Thoracic aorta (tissue), 2 donors: ENCODE results near the gene PIGK. TPM values are rescaled to one million over a fixed set of nuclear protein-coding genes. Genes with fewer than 3 reads are reported as not detected.

Experiments
- ATAC-seq: fragments of 150-250 bp; one replicate; pipeline ENCODE4 v1.8.0; 2017; ENCODE audit warnings: low read depth; ENCODE audit not compliant: insufficient number of reproducible peaks, low FRiP score
- DNase-seq: peaks from one replicate; pipeline ENCODE4 v3.0.0-alpha.2; 2020; ENCODE audit warnings: low spot score
- H3K27ac ChIP-seq, 2 donors: fragments of 200-600 bp; sonication (generic); 1 replicate in 1 of 2; 2 replicates in 1 of 2; pipeline ENCODE4 v1.5.1; 2016; ENCODE audit warnings: mild to moderate bottlenecking in 2 of 2, moderate library complexity in 2 of 2
- H3K27me3 ChIP-seq: fragments of 200-600 bp; sonication (generic); replicated peaks from 2 replicates; pipeline ENCODE4 v1.6.0; 2016; ENCODE audit warnings: mild to moderate bottlenecking; ENCODE audit not compliant: insufficient read depth
- H3K36me3 ChIP-seq: fragments of 200-600 bp; sonication (generic); one replicate; pipeline ENCODE4 v1.5.1; 2016
- H3K4me1 ChIP-seq, 2 donors: fragments of 200-600 bp; sonication (generic); 1 replicate in 1 of 2; 2 replicates in 1 of 2; pipeline versions ENCODE4 v1.5.1 to v1.6.0; 2016; ENCODE audit warnings: low read depth in 2 of 2, mild to moderate bottlenecking in 1 of 2; ENCODE audit not compliant: control insufficient read depth in 1 of 2
- H3K4me3 ChIP-seq: fragments of 200-600 bp; sonication (generic); 2 replicates; pipeline ENCODE4 v1.5.1; 2016; ENCODE audit warnings: mild to moderate bottlenecking
- H3K9me3 ChIP-seq: fragments of 200-600 bp; sonication (generic); 2 replicates; pipeline ENCODE4 v1.5.1; 2016
- CTCF ChIP-seq: fragments of 200-600 bp; sonication (generic); IDR thresholded peaks from one replicate; pipeline ENCODE4 v1.5.1; 2019; ENCODE audit warnings: antibody characterized with exemption
- total RNA-seq, 2 donors: library from RNA; depleted of rRNA; stranded (reverse); fragments of >200 nt; gene quantifications; one replicate each; pipeline versions ENCODE4 v1.1.0 to v1.2.3, GENCODE V29; 2016

PIGK gene
- total RNA-seq, 2 donors from 2014 or later = 14.9 to 21.7 TPM

DNA sequence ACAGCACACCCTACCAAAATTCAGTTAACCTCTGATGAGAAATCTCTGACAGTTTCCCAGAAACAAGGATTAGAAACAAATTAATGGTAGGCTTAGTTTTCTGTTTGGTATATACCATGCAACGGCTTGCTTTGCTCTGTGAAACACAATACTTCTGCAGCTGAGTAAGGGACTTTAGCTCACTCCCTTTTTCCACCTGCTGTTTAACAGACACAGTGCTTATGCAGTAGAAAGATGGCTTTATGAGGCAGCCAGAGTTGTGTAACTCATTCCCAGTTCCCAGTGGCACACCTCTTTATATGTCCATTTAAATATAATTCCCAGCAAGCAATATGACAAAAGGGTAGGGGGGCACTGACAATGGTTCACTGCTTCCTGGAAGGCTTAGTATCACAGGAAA lies 124.0 kb downstream of the PIGK start:
- ATAC-seq (no peak), DNase-seq (no peak)
- no peaks in the 10 kb centered on the region for H3K36me3 ChIP-seq
- no peak for TF ChIP-seq CTCF
- H3K4me3 ChIP-seq = no peak overlapping the region
- no peaks in the 10 kb centered on the region for H3K4me1 ChIP-seq
- H3K27me3 ChIP-seq = no peaks in the 10 kb centered on the region
- H3K27ac ChIP-seq = no peak overlapping the region
- H3K9me3 ChIP-seq = no peaks in the 10 kb centered on the region

DNA sequence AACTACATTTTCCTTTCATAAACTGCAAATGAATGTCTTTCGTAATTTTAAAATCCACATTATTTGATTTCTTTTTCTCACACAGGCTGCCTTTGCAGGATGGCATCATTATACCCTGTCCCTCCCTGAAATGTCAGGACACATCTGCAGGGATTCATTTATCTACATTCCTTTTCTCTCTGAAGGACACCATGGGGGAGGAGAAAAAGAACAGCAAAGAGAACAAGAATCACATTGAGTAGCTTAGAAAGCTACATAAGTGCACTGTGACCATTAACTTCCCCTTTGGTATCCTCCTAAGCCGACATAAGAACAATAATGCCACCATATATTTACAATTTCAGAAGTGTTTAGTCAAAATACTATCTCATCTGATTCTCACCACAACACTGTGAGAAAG lies 129.5 kb downstream of the PIGK start:
- Histone ChIP-seq H3K9me3 (no peaks in the 10 kb centered on the region), H3K36me3 (no peaks in the 10 kb centered on the region), H3K4me1 (no peaks in the 10 kb centered on the region), H3K27me3 (no peaks in the 10 kb centered on the region), H3K4me3 (no peak overlapping the region), H3K27ac (no peak overlapping the region)
- DNase-seq (no peak), ATAC-seq (no peak)
- no peak for TF ChIP-seq CTCF

- H3K4me1 ChIP-seq = no peaks in the 10 kb centered on the region
These were observed 134.1 kb downstream of the PIGK start for GRCh38 chr1:77085109-77085508.

DNA sequence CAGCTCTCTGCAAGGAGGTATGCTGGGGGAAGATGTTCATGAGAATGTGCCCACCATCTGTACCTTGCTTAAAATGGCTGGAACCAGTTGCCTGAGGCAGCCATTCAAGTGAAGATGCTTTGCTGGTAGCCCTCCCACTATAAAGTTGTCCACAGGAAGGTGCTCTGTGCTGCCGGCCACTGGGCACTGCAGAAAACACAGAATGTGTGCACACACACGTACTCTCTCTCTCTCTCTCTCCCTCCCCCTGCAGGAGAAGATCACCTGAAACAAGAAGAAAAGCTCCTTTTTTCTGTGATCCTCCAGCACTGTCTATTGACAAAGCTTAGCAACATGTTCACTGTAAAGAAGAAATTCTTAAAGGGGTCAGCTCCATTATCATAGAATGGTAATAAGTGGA lies 134.8 kb downstream of the PIGK start:
- no peak overlapping the region for H3K4me3 ChIP-seq
- no peaks in the 10 kb centered on the region for H3K9me3 ChIP-seq
- TF ChIP-seq CTCF = no peak
- DNase-seq (no peak), ATAC-seq (no peak)
- no peaks in the 10 kb centered on the region for H3K27me3 ChIP-seq
- H3K4me1 ChIP-seq = no peaks in the 10 kb centered on the region
- H3K36me3 ChIP-seq = no peaks in the 10 kb centered on the region
- H3K27ac ChIP-seq = no peak overlapping the region

More at GRCh38 chr1:77085109-77085508, 134.1 kb downstream of the PIGK start:
- H3K27me3 ChIP-seq = no peaks in the 10 kb centered on the region
- ATAC-seq (peak; percentile 36), DNase-seq (no peak)
- no peak overlapping the region for H3K4me3 ChIP-seq
- no peaks in the 10 kb centered on the region for H3K36me3 ChIP-seq
- H3K27ac ChIP-seq = no peak overlapping the region
- TF ChIP-seq CTCF = no peak
- H3K9me3 ChIP-seq = no peaks in the 10 kb centered on the region

GRCh38 chr1:77081834-77082233 lies 137.4 kb downstream of the PIGK start:
- ATAC-seq = no peak

More at GRCh38 chr1:77081834-77082233, 137.4 kb downstream of the PIGK start:
- Histone ChIP-seq H3K9me3 (no peaks in the 10 kb centered on the region), H3K36me3 (no peaks in the 10 kb centered on the region), H3K4me1 (no peaks in the 10 kb centered on the region), H3K4me3 (no peak overlapping the region), H3K27me3 (no peaks in the 10 kb centered on the region), H3K27ac (no peak overlapping the region)
- TF ChIP-seq CTCF = no peak
- DNase-seq = no peak
